SK-N-MC (cell line): ENCODE data around the gene TKFC.
A peak's percentile ranks its signal among the peaks of the same experiment; 100 is the strongest.

ENCODE experiments used
- DNase-seq: peaks from one replicate; pipeline ENCODE4 v3.0.0-alpha.2; 2011; ENCODE audit warnings: low read depth, low spot score
- H3K27ac ChIP-seq: fragments of 200-600 bp; sonication (generic); 2 replicates; pipeline ENCODE4 v1.5.1; 2016; ENCODE audit warnings: mixed run types
- H3K36me3 ChIP-seq: fragments of 200-600 bp; sonication (generic); 2 replicates; pipeline ENCODE4 v1.6.1; 2017; ENCODE audit warnings: antibody characterized with exemption, low read length, mixed read lengths; ENCODE audit not compliant: insufficient read depth
- H3K4me3 ChIP-seq: fragments of 200-600 bp; sonication (generic); 2 replicates; pipeline ENCODE4 v1.5.1; 2016
- H3K9ac ChIP-seq: fragments of 200-600 bp; sonication (generic); 2 replicates; pipeline ENCODE4 v1.8.0; 2017; ENCODE audit warnings: mixed run types, mixed read lengths; ENCODE audit not compliant: insufficient read length
- H3K9me3 ChIP-seq: fragments of 200-600 bp; sonication (generic); 2 replicates; pipeline ENCODE4 v1.6.1; 2017; ENCODE audit warnings: low read depth, mild to moderate bottlenecking, antibody characterized with exemption, low read length, moderate library complexity, mixed read lengths
- EZH2 ChIP-seq: fragments of 200-600 bp; sonication (generic); IDR thresholded peaks from one replicate; pipeline ENCODE4 v1.6.1; 2017; ENCODE audit warnings: antibody characterized with exemption
- FOXP2 ChIP-seq: optimal IDR thresholded peaks from 2 replicates; pipeline ENCODE3; 2011; ENCODE audit warnings: mild to moderate bottlenecking, moderate library complexity; ENCODE audit not compliant: insufficient read depth; ENCODE audit errors: extremely low read length, control extremely low read depth
- POLR2AphosphoS5 ChIP-seq: IDR thresholded peaks from 2 replicates; pipeline ENCODE4 v1.6.1; 2012; ENCODE audit warnings: mild to moderate bottlenecking, low read depth, low read length, borderline replicate concordance

The TKFC gene

GRCh38 chr11:61361741-61362541 is 28.9 kb downstream of the TKFC start, which contains the start of the genes CYB561A3 and TMEM138:
TSS of gene CYB561A3 (minus strand) at chr11:61361882. CDS start at chr11:61356713, 5,169 bp downstream.
TSS of gene TMEM138 (plus strand) at chr11:61362374. CDS start at chr11:61364391, 2,017 bp downstream.
- DNase-seq = peak; percentile 53
- Histone ChIP-seq H3K36me3 (peaks cover 33% of the 10 kb centered on the region), H3K9me3 (no peaks in the 10 kb centered on the region), H3K4me3 (peak within 1 kb of the TSS; percentile 86), H3K9ac (peak within 1 kb of the TSS; percentile 100), H3K27ac (peak within 1 kb of the TSS; percentile 97)
- TF ChIP-seq FOXP2 (peak; percentile 44), POLR2AphosphoS5 (peak; percentile 95), EZH2 (no peak)

DNA sequence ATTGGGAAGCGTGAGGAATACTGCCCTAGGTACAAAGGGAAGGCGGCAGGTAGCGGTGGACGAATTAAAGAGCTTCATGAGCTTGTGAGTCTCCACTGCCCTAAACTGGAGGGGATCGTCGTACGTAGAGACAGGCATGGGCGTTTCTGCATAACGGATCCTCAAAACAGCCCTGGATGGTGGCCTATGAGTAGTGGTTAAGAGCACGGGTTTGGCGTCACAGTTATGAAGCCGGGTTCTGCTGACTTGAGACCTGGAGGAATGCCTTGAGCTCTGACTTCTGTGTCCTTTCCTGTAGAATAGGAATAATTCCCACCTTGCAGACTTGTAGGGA is 29.5 kb downstream of the TKFC start:
- H3K27ac ChIP-seq = peak overlapping the region; percentile 97; the same call in 1 of the 2 replicates
- no peaks in the 10 kb centered on the region for H3K9me3 ChIP-seq
- TF ChIP-seq EZH2 = no peak
- TF ChIP-seq FOXP2 = no peak
- TF ChIP-seq POLR2AphosphoS5 = no peak
- H3K4me3 ChIP-seq = peak overlapping the region; percentile 86
- H3K9ac ChIP-seq = peak overlapping the region; percentile 100
- H3K36me3 ChIP-seq = peaks cover 39% of the 10 kb centered on the region
- DNase-seq = no peak

- H3K4me3 ChIP-seq = no peak overlapping the region
- peaks cover 53% of the 10 kb centered on the region for H3K36me3 ChIP-seq
- H3K9me3 ChIP-seq = no peaks in the 10 kb centered on the region
- DNase-seq = no peak
- no peak overlapping the region for H3K27ac ChIP-seq
- H3K9ac ChIP-seq = no peak overlapping the region
- TF ChIP-seq POLR2AphosphoS5 = no peak
- no peak for TF ChIP-seq FOXP2
- no peak for TF ChIP-seq EZH2
Measured at GRCh38 chr11:61364012-61364675, 31.1 kb downstream of the TKFC start.

- Histone ChIP-seq H3K9me3 (no peaks in the 10 kb centered on the region), H3K27ac (no peak overlapping the region), H3K4me3 (no peak overlapping the region), H3K36me3 (peaks cover 78% of the 10 kb centered on the region), H3K9ac (no peak overlapping the region)
- DNase-seq = no peak
- TF ChIP-seq FOXP2 (no peak), POLR2AphosphoS5 (no peak), EZH2 (no peak)
Measured at GRCh38 chr11:61367406-61367805, 34.4 kb downstream of the TKFC start.

GRCh38 chr11:61368646-61369045 is 35.6 kb downstream of the TKFC start:
- Histone ChIP-seq H3K9me3 (peaks cover 7% of the 10 kb centered on the region; the same call in 1 of the 2 replicates), H3K36me3 (peaks cover 85% of the 10 kb centered on the region), H3K9ac (no peak overlapping the region), H3K27ac (no peak overlapping the region), H3K4me3 (no peak overlapping the region)
- no peak for DNase-seq
- TF ChIP-seq POLR2AphosphoS5 = no peak
- TF ChIP-seq FOXP2 = no peak
- no peak for TF ChIP-seq EZH2

DNA sequence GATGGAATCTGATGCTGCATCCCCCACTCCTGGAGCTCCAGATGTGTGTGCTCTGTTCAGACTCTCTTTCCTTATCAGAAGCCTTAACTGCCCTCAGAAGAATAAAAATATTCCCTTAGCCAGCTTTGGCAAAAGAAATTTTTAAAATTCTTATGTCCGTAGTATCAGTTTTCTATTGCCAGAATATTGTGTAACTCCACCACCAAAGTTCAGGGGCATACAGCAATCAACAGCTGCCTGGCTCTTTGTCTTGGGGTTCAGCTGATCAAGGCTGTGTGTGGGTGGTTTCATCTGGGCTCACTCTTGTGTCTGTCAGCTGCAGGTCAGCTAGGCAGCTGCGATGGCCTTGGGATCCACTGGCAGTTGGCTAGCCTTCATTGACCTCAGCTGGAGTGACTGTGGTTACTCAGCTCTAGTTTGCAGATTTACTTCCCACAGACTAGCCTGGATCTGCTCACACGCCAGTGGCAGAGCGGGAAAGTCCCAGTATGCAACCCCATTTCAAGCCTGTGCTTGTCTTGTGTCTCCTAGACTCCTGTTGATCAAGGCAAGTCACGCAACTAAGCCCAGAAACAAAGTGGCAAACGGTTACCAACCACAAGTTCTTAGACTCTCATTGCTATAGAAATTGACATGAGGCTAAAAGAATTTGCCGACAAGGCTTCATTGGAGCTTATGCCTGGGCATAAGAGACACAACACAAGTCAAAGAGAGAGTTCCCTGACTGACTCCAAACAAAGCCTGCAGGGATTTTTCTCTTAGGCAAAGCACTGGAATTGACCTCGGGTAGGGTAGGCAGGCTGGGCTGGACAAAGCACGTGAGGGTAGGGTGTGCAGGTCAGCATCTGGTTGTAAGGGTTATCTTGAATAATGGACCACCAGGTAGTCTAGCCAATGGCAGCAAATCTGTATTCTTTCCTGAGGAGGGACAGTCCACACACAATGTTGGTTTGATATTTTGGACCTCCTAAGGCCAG is 36.6 kb downstream of the TKFC start:
- DNase-seq = no peak
- no peak overlapping the region for H3K4me3 ChIP-seq
- no peak for TF ChIP-seq EZH2
- TF ChIP-seq POLR2AphosphoS5 = no peak; the same call in 1 of the 2 replicates
- TF ChIP-seq FOXP2 = no peak
- peaks cover 7% of the 10 kb centered on the region; the same call in 1 of the 2 replicates for H3K9me3 ChIP-seq
- H3K27ac ChIP-seq = no peak overlapping the region
- H3K9ac ChIP-seq = no peak overlapping the region
- H3K36me3 ChIP-seq = peaks cover 79% of the 10 kb centered on the region

- peaks cover 79% of the 10 kb centered on the region for H3K36me3 ChIP-seq
- no peak overlapping the region for H3K27ac ChIP-seq
- peaks cover 7% of the 10 kb centered on the region; the same call in 1 of the 2 replicates for H3K9me3 ChIP-seq
- TF ChIP-seq FOXP2 (no peak), POLR2AphosphoS5 (no peak), EZH2 (no peak)
- H3K4me3 ChIP-seq = no peak overlapping the region
- no peak for DNase-seq
- no peak overlapping the region for H3K9ac ChIP-seq
Measured at GRCh38 chr11:61370349-61371005, 37.4 kb downstream of the TKFC start.
